Activated CD8-positive, alpha-beta memory T cell treated with anti-CD3 and anti-CD28 coated beads, Interleukin-2, amount 50 U/mL, for 24 hours (primary cell): Measurements from ENCODE around the gene TLR2.
"Not testable (repeated sequence)": the region's sequence is repeated elsewhere in the genome, so short reads cannot be mapped to it uniquely, and the experiment has no call there.

ENCODE experiments used
- DNase-seq: peaks from one replicate; pipeline ENCODE4 v3.0.0-alpha.2; 2020; ENCODE audit errors: extremely low read depth

TLR2 gene

GRCh38 chr4:153661908-153662307 lies 22.2 kb upstream of the TLR2 start:
- DNase-seq, result no peak

- DNase-seq, result no peak
Measured at GRCh38 chr4:153663667-153664066, 20.4 kb upstream of the TLR2 start.

- not testable (repeated sequence) for DNase-seq
Measured at GRCh38 chr4:153666505-153666904, 17.6 kb upstream of the TLR2 start.

- no peak for DNase-seq
Measured at GRCh38 chr4:153668647-153669046, 15.4 kb upstream of the TLR2 start.

GRCh38 chr4:153669838-153670237 lies 14.2 kb upstream of the TLR2 start:
- DNase-seq, result no peak

GRCh38 chr4:153676486-153676885 lies 7.6 kb upstream of the TLR2 start:
- DNase-seq, result no peak

- DNase-seq, result no peak
Measured at GRCh38 chr4:153676984-153677383, 7.1 kb upstream of the TLR2 start.

- no peak for DNase-seq
Measured at GRCh38 chr4:153679486-153679885, 4.6 kb upstream of the TLR2 start.

GRCh38 chr4:153683763-153684181 lies 308 bp upstream of the TLR2 start:
- no peak for DNase-seq

- no peak for DNase-seq
Measured at GRCh38 chr4:153684971-153685371, 891 bp downstream of the TLR2 start.

- no peak for DNase-seq
Measured at GRCh38 chr4:153704522-153704921, 20.4 kb downstream of the TLR2 start.

- no peak for DNase-seq
Measured at GRCh38 chr4:153705743-153706468, 21.8 kb downstream of the TLR2 start.

- DNase-seq, result no peak
Measured at GRCh38 chr4:153706519-153706918, 22.4 kb downstream of the TLR2 start.

GRCh38 chr4:153710681-153711080 lies 26.6 kb downstream of the TLR2 start:
- DNase-seq, result no peak

GRCh38 chr4:153713866-153714646 lies 30.0 kb downstream of the TLR2 start:
- no peak for DNase-seq

GRCh38 chr4:153722036-153722435 lies 38.0 kb downstream of the TLR2 start:
- DNase-seq, result no peak

GRCh38 chr4:153724606-153725005 lies 40.5 kb downstream of the TLR2 start:
- no peak for DNase-seq

- no peak for DNase-seq
Measured at GRCh38 chr4:153725136-153725830, 41.2 kb downstream of the TLR2 start.

- no peak for DNase-seq
Measured at GRCh38 chr4:153725831-153726154, 41.7 kb downstream of the TLR2 start.

GRCh38 chr4:153728151-153728550 lies 44.1 kb downstream of the TLR2 start:
- DNase-seq, result no peak

- DNase-seq, result no peak
Measured at GRCh38 chr4:153728660-153729059, 44.6 kb downstream of the TLR2 start.

GRCh38 chr4:153729895-153730294 lies 45.8 kb downstream of the TLR2 start:
- no peak for DNase-seq

GRCh38 chr4:153731239-153731638 lies 47.2 kb downstream of the TLR2 start:
- DNase-seq, result no peak
